ENCODE data around the gene TMEM115.

GRCh38 chr3:50334339-50335075 is 24.8 kb downstream of the TMEM115 start:
- TF ChIP-seq, protein P1, sequence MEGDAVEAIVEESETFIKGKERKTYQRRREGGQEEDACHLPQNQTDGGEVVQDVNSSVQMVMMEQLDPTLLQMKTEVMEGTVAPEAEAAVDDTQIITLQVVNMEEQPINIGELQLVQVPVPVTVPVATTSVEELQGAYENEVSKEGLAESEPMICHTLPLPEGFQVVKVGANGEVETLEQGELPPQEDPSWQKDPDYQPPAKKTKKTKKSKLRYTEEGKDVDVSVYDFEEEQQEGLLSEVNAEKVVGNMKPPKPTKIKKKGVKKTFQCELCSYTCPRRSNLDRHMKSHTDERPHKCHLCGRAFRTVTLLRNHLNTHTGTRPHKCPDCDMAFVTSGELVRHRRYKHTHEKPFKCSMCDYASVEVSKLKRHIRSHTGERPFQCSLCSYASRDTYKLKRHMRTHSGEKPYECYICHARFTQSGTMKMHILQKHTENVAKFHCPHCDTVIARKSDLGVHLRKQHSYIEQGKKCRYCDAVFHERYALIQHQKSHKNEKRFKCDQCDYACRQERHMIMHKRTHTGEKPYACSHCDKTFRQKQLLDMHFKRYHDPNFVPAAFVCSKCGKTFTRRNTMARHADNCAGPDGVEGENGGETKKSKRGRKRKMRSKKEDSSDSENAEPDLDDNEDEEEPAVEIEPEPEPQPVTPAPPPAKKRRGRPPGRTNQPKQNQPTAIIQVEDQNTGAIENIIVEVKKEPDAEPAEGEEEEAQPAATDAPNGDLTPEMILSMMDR (IDR thresholded peaks at IDR 0.05; ENCODE audit: low read depth, low read length), result no peak
- TF ChIP-seq EZH2phosphoT487 (IDR thresholded peaks at IDR 0.05; ENCODE audit: low read depth), result no peak
